ENCODE measurements around the gene LHX6.
A peak's percentile ranks its signal among the peaks of the same experiment; 100 is the strongest.

LHX6 gene

DNA sequence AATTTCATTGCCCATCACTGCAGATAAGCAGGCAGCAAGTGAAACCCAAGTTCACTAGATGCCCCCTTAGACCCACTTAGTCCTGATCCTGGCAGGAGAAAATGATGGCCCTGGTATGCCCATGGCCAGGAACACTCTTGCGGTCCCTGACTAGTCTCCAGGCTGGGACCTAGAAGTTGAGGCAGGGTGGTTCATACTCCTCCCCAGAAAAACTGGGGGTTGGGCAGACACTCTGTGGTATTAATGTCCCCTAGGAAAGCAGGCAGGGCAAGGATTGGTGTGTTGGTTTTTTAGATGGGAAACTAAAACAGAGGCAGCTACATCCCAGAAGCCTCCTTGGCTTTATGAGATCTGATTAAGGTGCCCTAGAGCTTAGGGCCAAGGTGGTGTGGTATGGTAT lies 13.1 kb downstream of the LHX6 start:
- no peak for DNase-seq

GRCh38 chr9:122214507-122214906 lies 14.2 kb downstream of the LHX6 start:
- DNase-seq = no peak

DNA sequence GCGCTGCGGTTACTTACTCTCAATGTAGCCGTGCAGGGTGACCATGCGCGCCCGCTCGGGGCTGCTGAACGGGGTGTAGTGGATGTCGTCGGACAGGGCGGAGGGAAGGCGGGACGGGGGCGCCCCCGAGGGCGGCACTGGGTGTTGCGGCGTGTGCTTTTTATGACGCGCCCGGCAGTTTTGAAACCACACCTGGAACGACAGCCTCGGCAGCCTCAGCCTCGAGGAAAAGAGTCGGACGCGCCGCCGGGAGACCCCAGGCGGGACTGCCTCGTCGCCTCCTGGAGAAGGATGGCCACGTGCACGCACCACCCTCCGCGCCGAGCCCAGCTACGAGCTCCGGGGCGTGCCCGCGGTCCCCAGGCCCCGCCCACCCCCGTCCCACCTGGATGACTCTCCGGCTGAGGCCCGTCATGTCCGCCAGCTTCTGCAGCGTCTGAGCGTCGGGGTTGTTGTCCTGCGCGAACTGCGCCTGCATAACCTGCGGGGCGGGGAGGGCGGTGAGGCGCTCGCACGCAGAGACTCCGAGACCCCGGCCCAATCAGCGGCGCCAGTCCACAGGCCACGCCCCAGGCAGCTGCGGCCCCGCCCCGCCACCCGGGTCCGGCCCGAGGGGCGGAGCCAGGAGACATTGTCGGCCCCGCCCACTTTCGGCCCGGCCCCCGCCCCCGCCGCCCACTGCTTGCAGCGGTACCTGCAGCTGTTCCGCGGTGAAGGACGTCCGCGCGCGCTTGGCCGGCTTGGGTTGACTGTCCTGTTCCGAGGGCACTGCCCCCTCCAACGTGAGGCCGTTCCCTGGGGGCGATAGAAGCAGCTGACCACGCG lies 15.0 kb downstream of the LHX6 start:
- DNase-seq = peak; percentile 20

DNA sequence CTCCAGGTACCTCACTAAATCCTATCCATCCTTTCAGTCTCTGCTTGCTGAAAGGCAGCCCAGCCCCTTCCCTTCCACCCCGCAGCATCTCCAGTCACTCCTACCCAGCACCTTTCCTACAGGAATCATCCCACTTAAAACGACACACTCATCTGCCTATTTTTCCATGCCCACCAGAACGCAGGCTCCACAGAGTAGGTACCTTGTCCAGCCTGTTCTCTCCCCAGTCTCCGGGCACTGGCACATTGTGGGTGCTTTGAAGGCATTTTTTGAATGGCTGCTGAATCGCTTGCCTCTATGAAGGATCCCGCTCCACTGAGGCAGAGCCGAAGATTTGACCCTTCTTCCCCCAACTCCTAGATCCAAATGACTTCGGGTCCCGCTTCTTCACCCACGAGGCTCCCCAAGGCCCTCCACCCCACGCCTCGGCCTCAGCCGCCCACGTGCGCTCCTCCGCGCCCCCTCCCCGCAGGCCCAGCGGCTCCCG lies 15.6 kb downstream of the LHX6 start:
- no peak for DNase-seq

GRCh38 chr9:122212473-122213004 lies 16.2 kb downstream of the LHX6 start:
- no peak for DNase-seq

GRCh38 chr9:122209451-122209850 lies 19.3 kb downstream of the LHX6 start:
- DNase-seq = no peak

GRCh38 chr9:122207096-122207495 lies 21.7 kb downstream of the LHX6 start:
- DNase-seq = no peak

GRCh38 chr9:122206118-122207046 lies 22.4 kb downstream of the LHX6 start:
- no peak for DNase-seq

- no peak for DNase-seq
Observed at GRCh38 chr9:122205176-122205575, 23.6 kb downstream of the LHX6 start.

DNA sequence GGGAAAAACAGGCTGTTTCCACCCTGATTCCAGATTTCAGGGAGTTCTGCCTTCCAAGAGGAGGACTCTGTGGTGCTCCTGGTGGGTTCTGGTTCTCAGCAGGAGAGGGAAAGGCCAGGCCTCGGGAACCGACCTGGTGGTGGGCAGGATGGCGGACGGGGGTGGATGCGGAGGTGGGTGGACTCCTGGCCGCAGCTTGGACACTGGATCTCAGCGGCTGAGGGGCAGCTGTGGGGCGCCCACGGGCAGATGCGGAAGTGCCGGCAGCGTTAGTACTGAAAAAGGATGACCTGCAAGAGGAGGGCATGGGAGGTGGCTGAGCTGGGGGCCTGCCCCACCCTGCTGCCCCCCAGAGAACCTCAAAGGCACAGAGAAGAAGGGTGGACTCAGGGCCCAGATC lies 24.3 kb downstream of the LHX6 start:
- no peak for DNase-seq

GRCh38 chr9:122204055-122204454 lies 24.7 kb downstream of the LHX6 start:
- no peak for DNase-seq

DNA sequence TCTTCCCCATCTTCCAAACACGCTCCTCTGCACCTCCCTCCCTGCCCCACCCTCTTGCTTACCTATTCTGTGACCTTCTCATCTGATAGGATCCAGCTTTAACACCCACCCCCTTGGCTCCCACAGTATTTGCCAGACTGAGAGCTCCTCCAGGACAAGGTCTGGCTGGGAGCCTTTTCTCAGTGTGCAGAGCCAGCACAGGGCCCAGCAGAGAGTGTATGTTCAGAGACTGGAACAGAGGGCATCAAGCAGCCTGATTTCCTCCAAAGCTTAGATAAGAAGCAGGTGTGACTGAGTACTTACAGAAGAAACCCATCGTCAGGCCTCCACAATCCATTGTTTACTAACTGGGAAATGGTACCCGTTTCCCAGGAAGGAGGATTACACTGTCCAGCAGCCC lies 26.6 kb downstream of the LHX6 start:
- no peak for DNase-seq

DNA sequence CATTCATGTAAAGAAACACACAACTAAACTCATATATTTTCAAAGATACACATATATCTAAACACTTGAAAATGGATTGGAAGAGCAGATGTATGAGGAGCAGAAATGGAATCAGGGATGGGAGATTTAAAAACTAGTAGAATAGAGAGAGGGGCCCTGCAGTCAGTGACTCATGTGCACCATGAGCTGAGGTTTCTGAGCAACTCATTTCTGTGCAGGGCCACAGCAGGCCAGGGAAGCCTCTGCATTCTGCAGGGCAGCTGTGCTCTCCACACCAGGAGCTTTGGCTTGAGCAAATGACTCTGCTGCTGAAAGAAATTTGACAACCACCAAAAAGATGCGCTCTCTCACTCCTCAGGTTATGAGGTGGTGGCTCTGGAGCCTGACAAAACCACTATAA lies 27.1 kb downstream of the LHX6 start:
- no peak for DNase-seq

GRCh38 chr9:122200960-122201595 lies 27.7 kb downstream of the LHX6 start:
- peak; percentile 20 for DNase-seq

DNA sequence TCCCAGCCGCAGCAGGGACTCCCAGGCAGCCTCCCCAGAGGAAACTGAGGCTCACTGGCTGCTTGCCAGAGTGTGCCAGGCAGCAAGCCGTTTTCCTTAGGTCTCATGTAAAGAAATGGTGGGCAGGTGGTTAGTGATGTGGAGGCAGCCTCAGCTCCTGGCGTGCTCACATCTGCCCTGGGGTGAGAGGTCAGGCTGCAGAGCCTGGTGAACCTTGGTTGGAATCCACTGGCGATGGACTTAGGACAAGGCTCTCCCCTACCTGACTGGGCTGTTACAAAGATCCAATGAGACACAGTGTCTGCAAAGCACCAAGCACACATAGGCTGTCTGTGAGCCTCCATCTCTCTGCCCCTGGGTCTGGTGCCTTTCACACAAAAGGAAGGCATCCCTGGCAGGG lies 30.9 kb downstream of the LHX6 start:
- no peak for DNase-seq

GRCh38 chr9:122197426-122197825 lies 31.3 kb downstream of the LHX6 start:
- DNase-seq = no peak

DNA sequence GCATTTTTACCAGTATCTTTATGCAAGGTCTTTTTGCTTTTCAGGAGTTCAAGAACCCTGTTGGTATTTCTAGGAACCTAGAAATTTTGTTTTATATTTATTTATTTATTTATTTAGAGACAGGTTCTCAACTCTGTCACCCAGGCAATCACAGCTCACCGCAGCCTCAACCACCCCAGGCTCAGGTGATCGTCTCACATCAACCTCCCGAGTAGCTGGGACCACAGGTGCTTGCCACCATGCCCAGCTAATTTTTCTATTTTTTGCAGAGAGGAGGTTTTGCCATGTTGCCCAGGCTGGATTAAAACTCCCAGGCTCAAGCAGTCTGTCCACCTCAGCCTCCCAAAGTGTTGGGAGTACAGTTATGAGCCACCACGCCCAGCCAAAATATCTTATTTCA lies 32.9 kb downstream of the LHX6 start:
- DNase-seq = no peak

DNA sequence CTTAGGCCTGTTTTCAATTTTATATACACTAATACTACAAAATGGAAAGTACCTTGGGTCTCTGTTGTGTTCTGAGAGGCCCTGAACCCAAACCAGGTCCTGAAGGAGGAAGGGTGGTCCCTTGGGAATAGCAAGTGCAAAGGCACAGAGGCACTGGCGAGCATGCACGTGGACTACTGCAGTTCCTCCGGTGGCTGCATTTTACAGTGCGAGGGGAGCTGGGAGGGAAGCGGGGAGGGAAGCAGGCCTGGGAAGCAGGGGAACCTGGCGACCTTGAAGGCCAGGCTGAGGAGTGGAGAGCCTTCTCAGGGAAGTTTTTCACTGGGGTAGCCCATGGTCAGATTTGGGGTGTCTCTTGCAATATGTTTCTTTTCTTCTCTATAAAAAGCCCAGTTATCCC lies 35.1 kb downstream of the LHX6 start:
- no peak for DNase-seq

- DNase-seq = no peak
Observed at GRCh38 chr9:122192914-122193525, 35.7 kb downstream of the LHX6 start.

GRCh38 chr9:122192261-122192875 lies 36.4 kb downstream of the LHX6 start:
- DNase-seq = peak; percentile 61

DNA sequence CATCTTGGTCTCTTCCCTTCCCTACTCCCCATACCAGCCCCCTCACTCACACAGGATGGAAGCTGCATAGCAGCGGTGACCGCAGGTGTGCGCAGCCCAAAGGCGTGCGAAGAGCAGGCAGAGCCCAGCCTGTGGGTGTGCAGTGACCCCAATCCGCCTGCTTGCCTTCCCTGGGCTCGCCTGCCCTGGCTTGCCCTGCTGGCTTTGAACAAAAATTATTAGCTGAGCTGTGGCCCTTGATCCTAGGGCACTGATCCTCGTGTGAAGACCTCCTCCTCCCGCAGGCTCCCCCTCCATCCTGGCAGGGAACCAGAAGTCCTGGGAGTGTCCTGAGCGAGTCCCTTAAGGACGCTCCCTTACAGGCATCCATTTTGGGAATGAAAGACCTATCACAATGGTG lies 37.2 kb downstream of the LHX6 start:
- no peak for DNase-seq
